ENCODE results near the gene TUBGCP3.

The TUBGCP3 gene

GRCh38 chr13:112448621-112449544 lies 139.1 kb downstream of the TUBGCP3 start:
- Histone ChIP-seq H3K4me2 (ENCODE audit: low read length) (no peak overlapping the region), H3K4me3 (ENCODE audit: low read length) (no peak overlapping the region), H3K9me2 (replicated peaks; ENCODE audit: control insufficient read depth, low read length) (no peaks in the 10 kb centered on the region), H3K9me3 (ENCODE audit: control insufficient read depth, insufficient read depth, low read length) (no peaks in the 10 kb centered on the region), H3K27ac (ENCODE audit: low read depth, low read length) (no peak overlapping the region), H3F3A (ENCODE audit: control insufficient read depth, insufficient read depth) (no peaks in the 10 kb centered on the region), H4K20me1 (ENCODE audit: control insufficient read depth, insufficient read depth, low read depth, low read length) (no peaks in the 10 kb centered on the region), H3K27me3 (ENCODE audit: control insufficient read depth, low read length) (no peaks in the 10 kb centered on the region), H3K4me1 (ENCODE audit: control insufficient read depth, low read length) (no peaks in the 10 kb centered on the region), H3K79me2 (ENCODE audit: control insufficient read depth, low read length) (no peaks in the 10 kb centered on the region), H3K36me3 (ENCODE audit: control insufficient read depth, low read length) (no peaks in the 10 kb centered on the region)
- no peak for TF ChIP-seq EZH2phosphoT487 (IDR thresholded peaks at IDR 0.05; ENCODE audit: borderline replicate concordance, low read length)
- TF ChIP-seq, protein P1, sequence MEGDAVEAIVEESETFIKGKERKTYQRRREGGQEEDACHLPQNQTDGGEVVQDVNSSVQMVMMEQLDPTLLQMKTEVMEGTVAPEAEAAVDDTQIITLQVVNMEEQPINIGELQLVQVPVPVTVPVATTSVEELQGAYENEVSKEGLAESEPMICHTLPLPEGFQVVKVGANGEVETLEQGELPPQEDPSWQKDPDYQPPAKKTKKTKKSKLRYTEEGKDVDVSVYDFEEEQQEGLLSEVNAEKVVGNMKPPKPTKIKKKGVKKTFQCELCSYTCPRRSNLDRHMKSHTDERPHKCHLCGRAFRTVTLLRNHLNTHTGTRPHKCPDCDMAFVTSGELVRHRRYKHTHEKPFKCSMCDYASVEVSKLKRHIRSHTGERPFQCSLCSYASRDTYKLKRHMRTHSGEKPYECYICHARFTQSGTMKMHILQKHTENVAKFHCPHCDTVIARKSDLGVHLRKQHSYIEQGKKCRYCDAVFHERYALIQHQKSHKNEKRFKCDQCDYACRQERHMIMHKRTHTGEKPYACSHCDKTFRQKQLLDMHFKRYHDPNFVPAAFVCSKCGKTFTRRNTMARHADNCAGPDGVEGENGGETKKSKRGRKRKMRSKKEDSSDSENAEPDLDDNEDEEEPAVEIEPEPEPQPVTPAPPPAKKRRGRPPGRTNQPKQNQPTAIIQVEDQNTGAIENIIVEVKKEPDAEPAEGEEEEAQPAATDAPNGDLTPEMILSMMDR (IDR thresholded peaks at IDR 0.05; ENCODE audit: low read depth, low read length, poor library complexity, severe bottlenecking) = no peak

DNA sequence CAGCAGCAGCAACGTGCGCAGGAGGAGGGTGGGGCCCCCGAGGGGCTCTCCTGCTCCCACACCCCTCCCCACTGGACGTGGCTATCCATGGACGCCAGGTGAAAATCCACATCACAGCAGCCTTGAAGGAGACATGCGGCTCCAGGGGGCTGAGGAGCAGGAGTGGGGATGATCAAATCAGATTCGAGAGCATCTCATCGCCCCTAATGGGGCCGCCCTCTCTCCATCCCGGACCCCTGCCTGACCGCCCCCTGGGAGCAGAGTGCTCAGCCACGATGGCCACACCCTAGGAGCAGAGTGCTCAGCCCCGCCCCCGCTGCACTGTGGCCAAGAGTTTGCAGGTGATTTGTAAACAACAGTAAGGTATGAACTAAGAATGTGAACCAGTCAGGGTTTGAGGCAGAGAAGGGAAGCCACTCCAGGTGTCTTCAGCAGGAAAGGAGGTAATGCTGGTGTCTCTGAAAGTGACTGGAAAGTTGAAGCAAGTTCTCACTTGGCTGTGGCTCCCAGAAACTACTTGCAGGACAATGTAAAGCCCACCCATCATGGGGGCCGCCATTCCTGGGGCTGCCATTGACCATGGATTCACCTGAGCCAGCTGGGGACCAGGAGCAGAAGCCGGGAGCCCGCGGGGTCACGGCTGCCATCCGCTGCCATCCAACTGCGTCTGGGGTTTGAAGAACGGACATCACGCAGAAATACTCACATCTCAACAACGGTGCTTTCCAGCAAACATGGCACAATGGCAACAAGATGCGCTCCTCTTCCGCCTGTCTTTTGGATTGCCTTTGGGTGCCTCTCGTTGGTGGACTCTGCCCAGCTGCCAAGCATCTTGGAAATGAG lies 140.0 kb downstream of the TUBGCP3 start:
- Histone ChIP-seq H3F3A (ENCODE audit: control insufficient read depth, insufficient read depth) (no peaks in the 10 kb centered on the region), H3K36me3 (ENCODE audit: control insufficient read depth, low read length) (no peaks in the 10 kb centered on the region), H3K9me2 (replicated peaks; ENCODE audit: control insufficient read depth, low read length) (no peaks in the 10 kb centered on the region), H3K27me3 (ENCODE audit: control insufficient read depth, low read length) (no peaks in the 10 kb centered on the region), H3K27ac (ENCODE audit: low read depth, low read length) (no peak overlapping the region), H3K4me2 (ENCODE audit: low read length) (no peak overlapping the region), H4K20me1 (ENCODE audit: control insufficient read depth, insufficient read depth, low read depth, low read length) (no peaks in the 10 kb centered on the region), H3K9me3 (ENCODE audit: control insufficient read depth, insufficient read depth, low read length) (no peaks in the 10 kb centered on the region), H3K79me2 (ENCODE audit: control insufficient read depth, low read length) (no peaks in the 10 kb centered on the region), H3K4me1 (ENCODE audit: control insufficient read depth, low read length) (no peaks in the 10 kb centered on the region), H3K4me3 (ENCODE audit: low read length) (no peak overlapping the region)
- TF ChIP-seq, protein P1 (IDR thresholded peaks at IDR 0.05; ENCODE audit: low read depth, low read length, poor library complexity, severe bottlenecking) = no peak
- no peak for TF ChIP-seq EZH2phosphoT487 (IDR thresholded peaks at IDR 0.05; ENCODE audit: borderline replicate concordance, low read length)

GRCh38 chr13:112447306-112447705 lies 140.6 kb downstream of the TUBGCP3 start:
- H4K20me1 ChIP-seq (ENCODE audit: control insufficient read depth, insufficient read depth, low read depth, low read length) = no peaks in the 10 kb centered on the region
- no peaks in the 10 kb centered on the region for H3K79me2 ChIP-seq (ENCODE audit: control insufficient read depth, low read length)
- no peaks in the 10 kb centered on the region for H3K27me3 ChIP-seq (ENCODE audit: control insufficient read depth, low read length)
- no peaks in the 10 kb centered on the region for H3K9me3 ChIP-seq (ENCODE audit: control insufficient read depth, insufficient read depth, low read length)
- H3K9me2 ChIP-seq (replicated peaks; ENCODE audit: control insufficient read depth, low read length) = no peaks in the 10 kb centered on the region
- H3K36me3 ChIP-seq (ENCODE audit: control insufficient read depth, low read length) = no peaks in the 10 kb centered on the region
- TF ChIP-seq, protein P1 (IDR thresholded peaks at IDR 0.05; ENCODE audit: low read depth, low read length, poor library complexity, severe bottlenecking) = no peak
- no peak for TF ChIP-seq EZH2phosphoT487 (IDR thresholded peaks at IDR 0.05; ENCODE audit: borderline replicate concordance, low read length)
- H3K27ac ChIP-seq (ENCODE audit: low read depth, low read length) = no peak overlapping the region
- no peaks in the 10 kb centered on the region for H3K4me1 ChIP-seq (ENCODE audit: control insufficient read depth, low read length)
- no peak overlapping the region for H3K4me2 ChIP-seq (ENCODE audit: low read length)
- H3F3A ChIP-seq (ENCODE audit: control insufficient read depth, insufficient read depth) = no peaks in the 10 kb centered on the region
- no peak overlapping the region for H3K4me3 ChIP-seq (ENCODE audit: low read length)

Measured in DOHH2 (cell line).